Central memory CD8-positive, alpha-beta T cell (primary cell): Measurements from ENCODE around the gene NOTCH1.
A peak's percentile ranks its signal among the peaks of the same experiment; 100 is the strongest.

ENCODE experiments used
- ATAC-seq: fragments of 150-1000 bp; cut with Tn5 transposase; replicated peaks from 2 replicates; pipeline ENCODE4 v1.10.0; 2022; ENCODE audit warnings: mild to moderate bottlenecking, moderate FRiP score, moderate number of reproducible peaks; ENCODE audit not compliant: poor library complexity, severe bottlenecking; ENCODE audit errors: extremely low read depth
- DNase-seq, 2 donors: peaks; one replicate each; pipeline ENCODE4 v3.0.0; 2021; ENCODE audit warnings: low spot score in 2 of 2
- H3K27ac Mint-ChIP-seq: one replicate; pipeline ENCODE4 v1.8.0; 2022; ENCODE audit warnings: low read depth, mild to moderate bottlenecking, moderate library complexity, mixed read lengths
- H3K27me3 Mint-ChIP-seq: one replicate; pipeline ENCODE4 v1.8.0; 2022; ENCODE audit warnings: mixed read lengths
- H3K36me3 Mint-ChIP-seq: one replicate; pipeline ENCODE4 v1.8.0; 2022; ENCODE audit warnings: mild to moderate bottlenecking, moderate library complexity, mixed read lengths; ENCODE audit not compliant: insufficient read depth
- H3K4me1 Mint-ChIP-seq: one replicate; pipeline ENCODE4 v1.8.0; 2022; ENCODE audit warnings: mixed read lengths
- H3K4me3 Mint-ChIP-seq: one replicate; pipeline ENCODE4 v1.8.0; 2022; ENCODE audit warnings: mild to moderate bottlenecking, moderate library complexity, mixed read lengths
- H3K9me3 Mint-ChIP-seq: one replicate; pipeline ENCODE4 v1.8.0; 2022; ENCODE audit warnings: mixed read lengths

The NOTCH1 gene

GRCh38 chr9:136484153-136485048 is 61.4 kb downstream of the NOTCH1 start:
- ATAC-seq: no peak
- no peaks in the 10 kb centered on the region for H3K9me3 Mint-ChIP-seq
- H3K4me1 Mint-ChIP-seq: peaks cover 29% of the 10 kb centered on the region
- H3K27ac Mint-ChIP-seq: no peak overlapping the region
- no peaks in the 10 kb centered on the region for H3K27me3 Mint-ChIP-seq
- H3K36me3 Mint-ChIP-seq: peaks cover 26% of the 10 kb centered on the region
- peak; percentile 16 to 30 for DNase-seq
- peak overlapping the region; percentile 51 for H3K4me3 Mint-ChIP-seq

DNA sequence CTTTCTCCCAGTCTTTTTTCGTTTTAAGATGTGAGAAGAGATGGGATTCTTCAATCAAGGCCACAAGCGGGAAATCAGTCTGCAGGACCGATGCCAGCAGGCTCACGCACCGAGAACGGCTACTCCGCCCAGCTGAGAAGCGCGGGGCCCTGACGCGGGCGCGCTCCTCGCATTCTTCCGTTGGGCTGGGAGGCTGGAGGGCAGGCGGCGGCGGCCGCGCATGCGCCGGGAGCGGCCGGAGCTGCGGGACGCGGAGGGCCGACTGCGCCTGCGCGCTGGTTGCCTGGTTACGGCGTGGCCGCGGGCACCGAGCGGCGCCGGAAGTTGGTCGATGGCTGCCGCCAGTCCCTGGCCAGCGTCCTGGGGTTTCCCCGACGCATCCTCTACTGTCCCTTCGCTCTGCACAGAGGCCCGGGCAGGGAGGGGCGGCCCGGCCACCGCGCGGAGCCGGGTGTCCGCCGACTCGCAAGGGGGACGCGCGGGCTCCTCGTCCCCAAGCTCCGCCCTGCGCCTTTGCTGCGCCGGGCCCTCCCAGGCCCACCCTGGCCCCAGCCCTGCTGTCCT is 62.2 kb downstream of the NOTCH1 start:
- ATAC-seq (peak; percentile 55), DNase-seq (peak; percentile 95 to 97)
- H3K27me3 Mint-ChIP-seq: no peaks in the 10 kb centered on the region
- no peaks in the 10 kb centered on the region for H3K9me3 Mint-ChIP-seq
- H3K4me3 Mint-ChIP-seq: peak overlapping the region; percentile 99
- peaks cover 26% of the 10 kb centered on the region for H3K36me3 Mint-ChIP-seq
- H3K27ac Mint-ChIP-seq: peak overlapping the region; percentile 99
- H3K4me1 Mint-ChIP-seq: peaks cover 29% of the 10 kb centered on the region

- Mint-ChIP-seq H3K4me1 (peaks cover 29% of the 10 kb centered on the region), H3K27me3 (no peaks in the 10 kb centered on the region), H3K36me3 (peaks cover 30% of the 10 kb centered on the region), H3K4me3 (peak within 1 kb of the TSS; percentile 99), H3K27ac (peak within 1 kb of the TSS; percentile 99), H3K9me3 (no peaks in the 10 kb centered on the region)
- ATAC-seq (peak; percentile 74), DNase-seq (peak; percentile 98)
Observed at GRCh38 chr9:136482793-136483588, 62.9 kb downstream of the NOTCH1 start, which contains the start of gene SEC16A. Gene SEC16A, minus strand, starts transcription at chr9:136483040. Its CDS starts 5,425 bp downstream, at chr9:136477615.

GRCh38 chr9:136482046-136482792 is 63.6 kb downstream of the NOTCH1 start:
- peak; percentile 11 for ATAC-seq
- Mint-ChIP-seq H3K4me3 (peak overlapping the region; percentile 99), H3K4me1 (peaks cover 29% of the 10 kb centered on the region), H3K9me3 (no peaks in the 10 kb centered on the region), H3K36me3 (peaks cover 37% of the 10 kb centered on the region), H3K27me3 (no peaks in the 10 kb centered on the region), H3K27ac (peak overlapping the region; percentile 99)
- peak in 1 of 2 donors; percentile 37 for DNase-seq

- no peak for ATAC-seq
- Mint-ChIP-seq H3K27ac (peak overlapping the region; percentile 99), H3K4me3 (peak overlapping the region; percentile 99), H3K27me3 (no peaks in the 10 kb centered on the region), H3K4me1 (peaks cover 29% of the 10 kb centered on the region), H3K36me3 (peaks cover 37% of the 10 kb centered on the region), H3K9me3 (no peaks in the 10 kb centered on the region)
- no peak for DNase-seq
Observed at GRCh38 chr9:136481558-136481957, 64.3 kb downstream of the NOTCH1 start.

DNA sequence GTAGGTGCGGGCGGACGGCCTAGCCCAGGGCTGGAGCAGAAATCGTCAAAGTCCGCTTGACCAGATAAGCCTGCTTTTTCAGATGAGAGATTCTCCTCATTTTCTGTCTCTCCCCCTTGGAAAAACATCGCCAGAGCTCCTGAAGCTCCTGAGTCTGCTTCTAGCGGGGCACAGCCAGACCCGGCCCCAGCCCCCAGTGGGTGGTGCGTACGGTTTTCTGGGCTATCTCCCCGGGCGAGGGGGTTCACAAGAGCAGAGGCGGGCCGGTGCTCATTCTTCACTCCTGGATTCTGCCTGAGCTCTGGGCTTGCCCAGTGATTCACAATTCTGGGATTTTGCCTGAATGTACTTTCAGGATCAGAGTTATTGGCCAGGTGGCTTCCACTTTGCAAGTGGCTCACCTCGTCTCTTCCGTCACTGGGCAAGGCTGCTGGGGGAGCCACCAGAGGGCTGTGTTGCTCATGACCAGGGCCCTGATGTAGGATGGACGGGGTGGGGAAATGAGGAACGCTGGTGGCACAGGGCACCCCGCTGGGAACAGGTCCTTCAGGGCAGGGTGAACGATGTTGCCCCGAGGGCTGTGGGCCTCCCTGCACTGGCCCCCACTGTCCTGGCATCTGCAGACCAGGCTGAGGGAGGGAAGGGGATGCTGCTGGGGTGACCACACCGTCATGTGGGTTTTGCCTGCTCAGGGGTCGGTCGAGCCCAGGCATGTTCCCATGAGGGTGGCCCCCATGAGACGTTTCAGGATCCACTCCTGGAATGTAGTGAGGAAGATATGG is 69.3 kb downstream of the NOTCH1 start:
- H3K4me1 Mint-ChIP-seq: peaks cover 13% of the 10 kb centered on the region
- no peaks in the 10 kb centered on the region for H3K27me3 Mint-ChIP-seq

DNA sequence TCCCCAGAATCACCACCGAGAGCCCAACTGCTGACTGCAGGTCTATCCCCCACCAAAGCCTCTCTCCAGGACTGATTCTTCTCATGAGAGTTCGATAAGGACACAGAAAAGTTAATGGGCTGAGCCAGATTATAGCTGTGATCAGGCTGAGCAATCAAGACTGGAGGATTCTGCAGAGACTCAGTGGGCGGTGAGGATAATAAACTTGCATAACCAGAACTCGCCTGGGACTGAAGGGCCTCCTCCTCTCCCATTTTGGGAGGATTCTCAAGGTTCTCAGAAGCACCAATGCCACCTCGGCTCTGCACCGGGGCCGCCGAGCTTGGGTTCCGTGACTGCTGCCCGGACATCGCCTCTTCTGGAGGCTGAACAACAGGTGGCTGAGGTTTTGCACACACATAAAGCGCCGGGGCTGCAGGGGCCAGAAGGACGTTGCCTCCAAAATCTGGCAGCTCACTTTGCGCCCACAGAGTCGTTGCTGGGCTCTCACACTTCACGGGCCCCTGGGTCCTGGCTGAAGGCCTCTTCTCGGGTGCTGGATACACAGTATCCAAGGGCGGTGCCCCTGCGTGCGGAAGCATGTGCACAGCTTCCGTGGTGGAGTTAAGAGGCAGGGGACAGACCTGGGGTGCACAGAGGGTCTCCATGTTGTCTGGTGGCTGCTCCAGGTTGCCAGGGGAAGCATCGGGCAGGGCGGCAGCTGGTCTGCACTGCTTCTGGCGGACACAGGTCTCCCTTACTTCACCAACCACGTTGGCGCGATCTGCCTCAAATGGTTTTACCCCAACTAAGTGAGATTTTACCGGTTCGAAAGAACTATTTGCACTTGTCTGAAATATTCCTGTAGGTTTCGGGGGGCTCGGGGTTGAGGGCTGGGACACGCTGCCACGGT is 70.6 kb downstream of the NOTCH1 start:
- Mint-ChIP-seq H3K4me3 (no peak overlapping the region), H3K9me3 (no peaks in the 10 kb centered on the region), H3K27me3 (no peaks in the 10 kb centered on the region), H3K27ac (no peak overlapping the region), H3K4me1 (peaks cover 13% of the 10 kb centered on the region), H3K36me3 (peaks cover 46% of the 10 kb centered on the region)
- DNase-seq (no peak), ATAC-seq (no peak)

More for the DNA sequence above, 69.3 kb downstream of the NOTCH1 start:
- H3K4me3 Mint-ChIP-seq: no peak overlapping the region
- ATAC-seq: no peak
- peaks cover 39% of the 10 kb centered on the region for H3K36me3 Mint-ChIP-seq
- DNase-seq: no peak
- H3K9me3 Mint-ChIP-seq: no peaks in the 10 kb centered on the region
- no peak overlapping the region for H3K27ac Mint-ChIP-seq

DNA sequence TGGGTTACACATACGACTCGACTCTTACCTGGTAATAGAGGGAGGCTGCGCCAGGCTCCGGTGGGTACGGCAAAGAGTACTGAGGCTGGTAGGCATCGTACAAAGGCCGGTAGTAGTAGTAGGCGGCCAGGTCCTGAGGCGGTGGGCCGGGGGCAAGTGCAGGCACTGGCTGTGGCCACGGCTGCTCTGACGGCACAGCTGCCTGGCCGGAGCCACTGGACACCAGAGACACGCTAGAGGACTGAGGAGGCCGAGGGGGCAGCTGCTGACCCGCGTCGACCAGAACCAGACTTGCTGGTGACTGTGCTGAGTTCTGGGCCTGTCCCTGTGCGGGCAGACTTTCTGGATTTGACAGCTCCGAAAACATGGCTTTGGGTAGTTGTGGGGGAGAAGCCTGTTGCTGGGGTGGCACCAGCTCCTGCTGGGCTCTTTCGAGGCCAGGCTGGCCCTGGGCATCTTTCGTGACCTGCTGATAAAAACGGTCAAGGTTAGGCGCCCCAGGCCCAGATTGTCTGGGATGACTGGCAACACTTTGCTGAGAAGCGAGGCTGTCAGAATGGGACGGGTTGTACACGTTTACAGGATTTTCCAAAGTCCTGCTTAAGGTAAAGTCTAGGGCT is 71.7 kb downstream of the NOTCH1 start:
- H3K36me3 Mint-ChIP-seq: peaks cover 50% of the 10 kb centered on the region
- ATAC-seq: no peak
- no peak for DNase-seq
- H3K9me3 Mint-ChIP-seq: no peaks in the 10 kb centered on the region
- H3K4me1 Mint-ChIP-seq: peaks cover 9% of the 10 kb centered on the region
- H3K4me3 Mint-ChIP-seq: no peak overlapping the region
- no peaks in the 10 kb centered on the region for H3K27me3 Mint-ChIP-seq
- H3K27ac Mint-ChIP-seq: no peak overlapping the region

DNA sequence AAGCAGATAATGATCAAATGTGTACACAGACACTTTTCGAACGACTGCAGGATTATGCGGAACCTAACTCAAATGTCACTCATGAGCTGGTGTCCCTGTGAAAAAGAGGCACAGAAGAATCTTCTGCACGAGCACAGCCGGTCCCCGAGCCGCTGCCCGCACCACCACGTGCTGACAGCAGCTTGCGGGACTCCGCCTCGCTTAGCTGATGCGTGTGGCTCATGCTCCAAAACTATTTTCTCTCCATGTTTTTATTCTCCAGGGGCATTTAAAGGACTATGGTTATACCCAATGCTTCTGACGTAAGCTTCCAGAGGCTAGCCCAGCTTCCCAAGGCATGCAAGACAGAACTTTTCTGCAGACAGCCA is 72.5 kb downstream of the NOTCH1 start:
- ATAC-seq (no peak), DNase-seq (no peak)
- Mint-ChIP-seq H3K4me1 (peaks cover 9% of the 10 kb centered on the region), H3K9me3 (no peaks in the 10 kb centered on the region), H3K4me3 (no peak overlapping the region), H3K27ac (no peak overlapping the region), H3K27me3 (no peaks in the 10 kb centered on the region), H3K36me3 (peaks cover 50% of the 10 kb centered on the region)

- Mint-ChIP-seq H3K4me1 (peaks cover 9% of the 10 kb centered on the region), H3K4me3 (no peak overlapping the region), H3K9me3 (no peaks in the 10 kb centered on the region), H3K27me3 (no peaks in the 10 kb centered on the region), H3K27ac (no peak overlapping the region), H3K36me3 (peaks cover 49% of the 10 kb centered on the region)
- ATAC-seq (no peak), DNase-seq (no peak)
Observed at GRCh38 chr9:136472640-136473353, 73.1 kb downstream of the NOTCH1 start.
